ENCODE data around the gene BCL3.
"Not testable (repeated sequence)": the region's sequence is repeated elsewhere in the genome, so short reads cannot be mapped to it uniquely, and the experiment has no call there.

The BCL3 gene

DNA sequence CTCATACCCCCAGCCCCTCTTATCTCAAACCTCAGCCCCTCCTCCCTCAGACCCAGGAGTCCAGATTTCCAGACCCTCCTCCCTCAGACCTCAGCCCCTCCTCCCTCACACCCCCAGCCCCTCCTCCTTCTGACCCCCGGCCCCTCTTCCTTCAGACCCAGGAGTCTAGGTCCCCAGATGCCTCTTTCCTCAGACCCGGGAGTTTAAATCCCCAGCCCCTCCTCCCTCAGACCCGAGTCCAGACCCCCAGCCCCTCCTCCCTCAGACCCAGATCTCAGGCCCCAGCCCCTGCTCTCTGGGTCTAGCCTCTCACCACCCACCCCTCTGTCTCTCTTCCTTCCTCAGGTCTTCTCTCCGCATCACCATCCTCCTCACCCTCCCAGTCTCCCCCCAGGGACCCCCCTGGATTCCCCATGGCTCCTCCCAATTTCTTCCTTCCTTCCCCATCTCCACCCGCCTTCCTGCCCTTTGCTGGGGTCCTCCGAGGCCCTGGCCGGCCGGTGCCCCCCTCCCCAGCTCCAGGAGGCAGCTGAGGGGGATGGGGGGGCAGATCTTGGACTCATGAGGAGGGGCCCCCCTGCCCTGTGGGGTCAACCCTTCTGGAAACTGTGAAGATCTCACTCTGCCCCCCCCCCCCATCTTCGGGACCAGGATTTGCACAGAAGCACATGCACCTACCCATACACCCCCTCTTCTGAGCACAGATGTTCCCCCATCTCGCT, 10.7 kb downstream of the BCL3 start:
- no peak for DNase-seq (ENCODE audit: low read depth)

- no peak for DNase-seq (ENCODE audit: low read depth)
Observed at GRCh38 chr19:44762038-44762437, 13.5 kb downstream of the BCL3 start.

DNA sequence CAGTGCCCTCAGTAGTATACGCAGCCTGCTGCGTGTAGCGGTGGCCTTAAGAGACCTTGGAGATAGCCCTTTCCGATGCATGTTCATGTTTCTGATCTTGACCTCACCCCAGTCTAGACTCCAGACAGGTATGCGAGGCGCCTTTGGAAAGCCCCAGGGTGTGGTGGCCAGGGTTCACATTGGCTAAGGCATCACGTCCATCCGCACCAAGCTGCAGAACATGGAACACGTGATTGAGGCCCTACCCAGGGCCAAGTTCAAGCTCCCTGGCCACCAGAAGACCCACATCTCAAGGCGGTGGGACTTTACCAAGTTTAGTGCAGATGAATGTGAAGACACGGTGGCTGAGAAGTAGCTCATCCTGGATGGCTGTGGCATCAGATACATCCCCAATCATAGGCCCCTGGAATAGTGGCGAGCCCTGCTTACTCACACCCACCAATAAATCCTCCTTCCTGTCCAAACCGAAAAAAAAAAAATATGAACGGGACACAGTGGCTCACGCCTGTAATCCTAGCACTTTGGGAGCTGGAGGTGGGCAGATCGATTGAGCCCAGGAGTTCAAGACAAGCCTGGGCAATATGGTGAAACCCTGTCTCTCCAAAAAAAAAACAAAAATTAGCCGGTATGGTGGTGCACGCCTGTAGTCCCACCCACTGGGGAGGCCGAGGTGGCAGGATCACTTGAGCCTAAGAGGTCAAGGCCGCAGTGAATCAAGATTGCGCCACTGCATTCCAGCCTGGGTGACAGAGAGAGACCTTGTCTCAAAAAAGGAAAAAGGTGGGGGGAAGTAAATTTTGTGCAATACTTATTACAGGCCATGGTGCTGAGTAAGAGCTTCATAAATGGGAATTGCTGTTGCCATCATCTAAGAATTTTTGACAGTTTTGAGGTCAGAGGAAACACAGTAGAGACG, 16.8 kb downstream of the BCL3 start:
- DNase-seq (ENCODE audit: low read depth), result no peak

GRCh38 chr19:44765949-44766335, 17.4 kb downstream of the BCL3 start:
- no peak for DNase-seq (ENCODE audit: low read depth)

GRCh38 chr19:44767295-44768180, 19.0 kb downstream of the BCL3 start:
- DNase-seq (ENCODE audit: low read depth), result no peak

GRCh38 chr19:44770550-44771257, 22.2 kb downstream of the BCL3 start:
- peak; percentile 97 for DNase-seq (ENCODE audit: low read depth)

GRCh38 chr19:44772144-44772543, 23.6 kb downstream of the BCL3 start:
- not testable (repeated sequence) for DNase-seq (ENCODE audit: low read depth)

DNA sequence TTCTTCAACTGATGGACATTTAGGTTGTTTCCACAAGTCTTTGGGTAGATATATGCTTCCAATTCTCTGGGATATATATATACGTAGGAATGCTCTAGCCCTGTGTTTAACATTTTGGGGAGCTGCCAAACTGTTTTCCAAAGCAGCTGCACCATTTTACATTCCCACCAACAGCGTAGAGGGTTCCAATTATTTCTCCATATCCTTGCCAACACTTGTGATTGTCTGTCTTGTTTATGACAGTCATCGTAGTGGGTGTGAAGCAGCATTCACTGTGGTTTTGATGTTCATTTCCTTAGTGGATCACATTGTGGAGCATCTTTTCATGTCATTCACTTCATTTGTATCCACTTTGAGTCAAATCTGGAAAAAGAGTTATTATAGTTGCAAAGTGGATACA, 24.5 kb downstream of the BCL3 start:
- no peak for DNase-seq (ENCODE audit: low read depth)

DNA sequence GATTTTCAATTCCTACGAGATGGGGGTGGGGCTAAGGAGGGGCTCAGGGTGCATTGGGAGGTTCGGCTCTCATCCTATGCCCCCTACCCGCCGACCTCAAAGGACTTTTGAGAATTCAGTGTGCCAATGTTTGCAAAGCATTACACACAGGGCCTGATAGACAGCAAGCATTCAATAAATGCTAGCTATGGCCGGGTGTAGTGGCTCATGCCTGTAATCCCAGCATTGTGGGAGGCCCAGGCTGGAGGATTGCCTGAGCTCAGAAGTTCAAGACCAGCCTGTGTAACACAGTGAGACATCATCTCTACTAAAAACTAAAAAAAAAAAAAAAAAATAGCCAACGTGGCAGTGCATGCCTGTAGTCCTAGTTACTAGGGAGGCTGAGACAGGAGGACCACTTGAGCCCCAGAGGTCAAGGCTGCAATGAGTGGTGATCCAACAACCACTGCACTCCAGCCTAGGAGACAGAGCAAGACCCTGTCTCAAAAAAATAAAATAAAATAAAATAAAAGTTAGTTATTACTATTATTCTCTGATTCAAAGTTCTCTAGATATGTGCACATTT, 27.2 kb downstream of the BCL3 start:
- DNase-seq (ENCODE audit: low read depth), result no peak

- DNase-seq (ENCODE audit: low read depth), result no peak
Observed at GRCh38 chr19:44776402-44777096, 28.0 kb downstream of the BCL3 start.

DNA sequence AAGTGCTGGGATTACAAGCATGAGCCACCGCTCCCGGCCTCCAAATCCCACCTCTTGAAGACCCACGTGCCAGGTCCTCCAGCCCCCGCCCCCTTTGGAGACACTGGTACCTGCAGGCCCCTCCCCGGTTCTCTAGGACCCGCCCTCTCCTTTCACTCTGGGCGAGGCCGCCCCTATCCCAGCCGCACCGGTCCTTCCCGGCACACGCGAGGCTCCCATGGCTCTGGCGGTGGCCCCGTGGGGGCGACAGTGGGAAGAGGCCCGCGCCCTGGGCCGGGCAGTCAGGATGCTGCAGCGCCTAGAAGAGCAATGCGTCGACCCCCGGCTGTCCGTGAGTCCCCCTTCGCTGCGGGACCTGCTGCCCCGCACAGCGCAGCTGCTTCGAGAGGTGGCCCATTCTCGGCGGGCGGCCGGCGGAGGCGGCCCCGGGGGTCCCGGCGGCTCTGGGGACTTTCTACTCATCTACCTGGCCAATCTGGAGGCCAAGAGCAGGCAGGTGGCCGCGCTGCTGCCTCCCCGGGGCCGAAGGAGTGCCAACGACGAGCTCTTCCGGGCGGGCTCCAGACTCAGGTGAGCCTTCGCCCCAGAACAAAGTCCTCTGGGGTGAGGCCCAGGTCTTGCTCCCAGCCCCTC, 29.3 kb downstream of the BCL3 start, which contains the start of gene CBLC:
Gene CBLC (plus strand): TSS at position 176 of the 633 bp plus-strand sequence. CDS start 42 bp downstream, at position 218.
- DNase-seq (ENCODE audit: low read depth), result no peak

- DNase-seq (ENCODE audit: low read depth), result no peak
Observed at GRCh38 chr19:44779150-44779549, 30.6 kb downstream of the BCL3 start.

DNA sequence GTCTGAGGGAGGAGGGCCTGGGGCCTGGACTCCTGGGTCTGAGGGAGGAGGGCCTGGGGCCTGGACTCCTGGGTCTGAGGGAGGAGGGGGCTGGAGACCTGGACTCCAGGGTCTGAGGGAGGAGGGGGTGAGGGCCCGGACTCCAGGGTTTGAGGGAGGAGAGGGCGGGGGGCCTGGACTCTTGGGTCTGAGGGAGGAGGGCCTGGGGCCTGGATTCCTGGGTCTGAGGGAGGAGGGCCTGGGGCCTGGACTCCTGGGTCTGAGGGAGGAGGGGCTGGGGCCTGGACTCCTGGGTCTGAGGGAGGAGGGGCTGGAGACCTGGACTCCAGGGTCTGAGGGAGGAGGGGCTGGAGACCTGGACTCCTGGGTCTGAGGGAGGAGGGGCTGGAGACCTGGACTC, 33.2 kb downstream of the BCL3 start:
- DNase-seq (ENCODE audit: low read depth), result not testable (repeated sequence)

- DNase-seq (ENCODE audit: low read depth), result no peak
Observed at GRCh38 chr19:44782729-44783128, 34.2 kb downstream of the BCL3 start.

DNA sequence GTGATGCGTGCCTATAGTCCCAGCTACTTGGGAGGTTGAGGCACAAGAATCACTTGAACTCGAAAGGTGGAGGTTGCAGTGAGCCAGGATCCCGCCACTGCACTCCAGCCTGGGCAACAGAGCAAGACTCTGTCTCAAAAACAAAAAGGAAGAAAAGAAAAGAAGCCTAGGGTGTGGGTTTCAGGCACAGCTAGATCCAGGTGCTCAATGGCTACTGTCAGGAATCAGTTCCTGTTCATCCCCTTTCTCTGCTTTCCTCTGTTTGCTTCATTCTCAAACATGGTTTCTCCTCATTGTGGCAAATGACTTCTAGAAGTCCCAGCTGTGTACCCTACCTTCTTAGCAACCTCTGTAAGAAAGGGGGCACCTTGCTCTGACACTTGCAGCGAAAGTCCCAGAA, 35.0 kb downstream of the BCL3 start:
- DNase-seq (ENCODE audit: low read depth), result no peak

GRCh38 chr19:44785271-44785670, 36.8 kb downstream of the BCL3 start:
- DNase-seq (ENCODE audit: low read depth), result no peak

- DNase-seq (ENCODE audit: low read depth), result no peak
Observed at GRCh38 chr19:44785993-44786392, 37.5 kb downstream of the BCL3 start.

DNA sequence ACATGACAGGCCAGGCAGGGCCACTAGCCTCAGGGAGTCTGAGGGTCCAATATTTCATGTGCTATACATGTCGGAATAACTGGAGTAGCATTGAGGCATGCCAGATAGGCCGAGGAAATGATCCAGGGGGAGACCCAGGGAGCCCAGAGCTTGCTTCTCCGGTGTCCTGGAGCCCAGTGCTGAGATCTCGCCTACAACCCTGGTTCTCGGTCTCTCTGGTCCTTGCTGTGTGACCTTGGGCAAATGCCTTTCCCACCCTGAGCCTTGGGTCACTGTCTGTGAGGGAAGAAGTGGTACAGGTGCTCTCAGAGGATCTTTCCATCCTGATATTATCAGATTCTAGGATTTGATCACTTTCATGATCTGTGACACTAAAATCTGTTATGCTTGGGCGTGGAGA, 40.5 kb downstream of the BCL3 start:
- no peak for DNase-seq (ENCODE audit: low read depth)

GRCh38 chr19:44789943-44790483, 41.5 kb downstream of the BCL3 start:
- no peak for DNase-seq (ENCODE audit: low read depth)

DNA sequence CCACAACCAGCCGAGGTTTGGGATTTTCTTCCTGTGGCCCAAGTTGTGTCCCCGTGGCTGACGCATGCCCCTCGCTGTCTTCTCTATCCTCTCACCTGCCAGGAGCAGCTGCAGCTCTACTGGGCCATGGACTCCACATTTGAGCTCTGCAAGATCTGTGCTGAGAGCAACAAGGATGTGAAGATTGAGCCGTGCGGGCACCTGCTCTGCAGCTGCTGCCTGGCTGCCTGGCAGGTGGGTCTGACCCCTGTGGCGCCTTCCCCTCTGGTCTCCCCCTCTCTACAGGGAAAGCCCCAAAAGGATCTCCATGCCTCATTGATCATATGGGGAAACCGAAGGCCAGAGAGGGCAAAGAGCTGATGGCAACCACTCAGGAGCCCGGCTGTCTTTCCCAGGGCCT, 43.8 kb downstream of the BCL3 start:
- DNase-seq (ENCODE audit: low read depth), result no peak

Data from stimulated activated CD8-positive, alpha-beta memory T cell treated with anti-CD3 and anti-CD28 coated beads, Interleukin-15, amount 100 ng/mL, for 1 hour (primary cell).